H9 (cell line): ENCODE results near the gene CPT2. TPM values are rescaled to one million over a fixed set of nuclear protein-coding genes. Genes with fewer than 3 reads are reported as not detected.

Experiments
- DNase-seq: peaks from one replicate; pipeline ENCODE4 v3.0.0-alpha.2; 2017
- H2AFZ ChIP-seq: one replicate; pipeline ENCODE4 v1.6.1; 2013; ENCODE audit warnings: mild to moderate bottlenecking, low read length, control low read depth, moderate library complexity
- H2AK5ac ChIP-seq: 2 replicates; pipeline ENCODE4 v1.6.1; 2013; ENCODE audit warnings: low read length, control low read depth, mixed read lengths; ENCODE audit not compliant: insufficient read length
- H2BK120ac ChIP-seq: one replicate; pipeline ENCODE4 v1.6.1; 2013; ENCODE audit warnings: low read depth, mild to moderate bottlenecking, low read length, control low read depth, inconsistent platforms; ENCODE audit not compliant: poor library complexity, severe bottlenecking
- H2BK12ac ChIP-seq: 2 replicates; pipeline ENCODE4 v1.6.1; 2013; ENCODE audit warnings: low read length, control low read depth, mixed read lengths, low read depth; ENCODE audit not compliant: insufficient read length
- H2BK15ac ChIP-seq: 2 replicates; pipeline ENCODE4 v1.6.1; 2013; ENCODE audit warnings: low read depth, low read length, control low read depth
- H2BK20ac ChIP-seq: one replicate; pipeline ENCODE4 v1.6.1; 2013; ENCODE audit warnings: low read depth, mild to moderate bottlenecking, low read length, control low read depth, inconsistent platforms; ENCODE audit not compliant: poor library complexity, severe bottlenecking
- H2BK5ac ChIP-seq: 2 replicates; pipeline ENCODE4 v1.6.1; 2013; ENCODE audit warnings: low read length, control low read depth, mixed read lengths; ENCODE audit not compliant: insufficient read length
- H3K14ac ChIP-seq: 2 replicates; pipeline ENCODE4 v1.6.1; 2013; ENCODE audit warnings: low read length, control low read depth; ENCODE audit not compliant: insufficient read depth
- H3K18ac ChIP-seq: 2 replicates; pipeline ENCODE4 v1.6.1; 2013; ENCODE audit warnings: low read depth, mild to moderate bottlenecking, mixed read lengths, low read length, control low read depth; ENCODE audit not compliant: insufficient read length
- H3K23ac ChIP-seq: 2 replicates; pipeline ENCODE4 v1.6.1; 2013; ENCODE audit warnings: low read length, control low read depth, mixed read lengths, low read depth; ENCODE audit not compliant: insufficient read length
- H3K23me2 ChIP-seq: 2 replicates; pipeline ENCODE4 v1.6.1; 2013; ENCODE audit warnings: low read depth, mild to moderate bottlenecking, mixed read lengths, low read length, control low read depth; ENCODE audit not compliant: insufficient read length, poor library complexity, severe bottlenecking
- H3K27ac ChIP-seq: 2 replicates; pipeline ENCODE4 v1.5.1; 2013; ENCODE audit warnings: low read length, control low read depth, mixed read lengths, low read depth; ENCODE audit not compliant: insufficient read length
- H3K27me3 ChIP-seq: 2 replicates; pipeline ENCODE4 v1.6.1; 2013; ENCODE audit warnings: low read length, control low read depth, inconsistent platforms; ENCODE audit not compliant: insufficient read depth
- H3K4ac ChIP-seq: 2 replicates; pipeline ENCODE4 v1.6.1; 2013; ENCODE audit warnings: low read depth, mild to moderate bottlenecking, control low read depth, inconsistent platforms, low read length, moderate library complexity
- H3K4me1 ChIP-seq: 2 replicates; pipeline ENCODE4 v1.6.1; 2013; ENCODE audit warnings: low read length, control low read depth, inconsistent platforms; ENCODE audit not compliant: insufficient read depth
- H3K4me2 ChIP-seq: 2 replicates; pipeline ENCODE4 v1.6.1; 2013; ENCODE audit warnings: low read length, control low read depth, mixed read lengths; ENCODE audit not compliant: insufficient read length, insufficient read depth
- H3K56ac ChIP-seq: 2 replicates; pipeline ENCODE4 v1.6.1; 2013; ENCODE audit warnings: low read depth, mild to moderate bottlenecking, mixed read lengths, low read length, control low read depth; ENCODE audit not compliant: insufficient read length
- H3K79me1 ChIP-seq: 2 replicates; pipeline ENCODE4 v1.6.1; 2013; ENCODE audit warnings: low read depth, mild to moderate bottlenecking, moderate library complexity, low read length, control low read depth, inconsistent platforms; ENCODE audit not compliant: insufficient read depth, poor library complexity, severe bottlenecking
- H3K79me2 ChIP-seq: 2 replicates; pipeline ENCODE4 v1.6.1; 2013; ENCODE audit warnings: low read length, control low read depth, inconsistent platforms; ENCODE audit not compliant: insufficient read depth
- H3K9ac ChIP-seq: 2 replicates; pipeline ENCODE4 v1.6.1; 2013; ENCODE audit warnings: low read length, control low read depth, mixed read lengths; ENCODE audit not compliant: insufficient read length; ENCODE audit errors: extremely low read depth
- H3K9me3 ChIP-seq: one replicate; pipeline ENCODE4 v1.6.1; 2013; ENCODE audit warnings: low read depth, low read length, inconsistent platforms; ENCODE audit not compliant: control insufficient read depth
- H3T11ph ChIP-seq: one replicate; pipeline ENCODE4 v1.6.1; 2013; ENCODE audit warnings: mild to moderate bottlenecking, low read length, control low read depth, inconsistent platforms
- H4K20me1 ChIP-seq: one replicate; pipeline ENCODE4 v1.6.1; 2013; ENCODE audit not compliant: control insufficient read depth, insufficient read length, insufficient read depth
- H4K5ac ChIP-seq: 2 replicates; pipeline ENCODE4 v1.6.1; 2013; ENCODE audit warnings: low read depth, mild to moderate bottlenecking, mixed read lengths, low read length, control low read depth; ENCODE audit not compliant: insufficient read length
- H4K8ac ChIP-seq: replicated peaks from 2 replicates; pipeline ENCODE4 v1.6.1; 2013; ENCODE audit warnings: low read length, control low read depth, mixed read lengths, low read depth; ENCODE audit not compliant: insufficient read length
- H4K91ac ChIP-seq: 2 replicates; pipeline ENCODE4 v1.6.1; 2013; ENCODE audit warnings: low read depth, mild to moderate bottlenecking, moderate library complexity, mixed read lengths, low read length, control low read depth; ENCODE audit not compliant: insufficient read length
- H3K27ac Mint-ChIP-seq, 3 experiments: 2 replicates in 2 of 3; 3 replicates in 1 of 3; pipeline ENCODE4 v1.8.0; 2020 to 2021; ENCODE audit warnings: mixed read lengths in 3 of 3, mild to moderate bottlenecking in 1 of 3, moderate library complexity in 1 of 3
- H3K27me3 Mint-ChIP-seq: 2 replicates; pipeline ENCODE4 v1.8.0; 2021; ENCODE audit warnings: low read depth, mild to moderate bottlenecking, moderate library complexity, mixed read lengths
- H3K36me3 Mint-ChIP-seq, 3 experiments: 2 replicates in 2 of 3; 3 replicates in 1 of 3; pipeline ENCODE4 v1.8.0; 2020 to 2021; ENCODE audit warnings: low read depth in 3 of 3, mixed read lengths in 3 of 3; ENCODE audit not compliant: insufficient read depth in 1 of 3
- H3K4me1 Mint-ChIP-seq, 2 experiments: 2 replicates each; pipeline ENCODE4 v1.8.0; 2020; ENCODE audit warnings: mixed read lengths in 2 of 2
- H3K4me3 Mint-ChIP-seq, 2 experiments: 2 replicates in 1 of 2; 3 replicates in 1 of 2; pipeline ENCODE4 v1.8.0; 2020 to 2021; ENCODE audit warnings: mild to moderate bottlenecking in 2 of 2, mixed read lengths in 2 of 2, moderate library complexity in 1 of 2
- H3K9me3 Mint-ChIP-seq, 2 experiments: 2 replicates in 1 of 2; 3 replicates in 1 of 2; pipeline ENCODE4 v1.8.0; 2020; ENCODE audit warnings: mild to moderate bottlenecking in 2 of 2, mixed read lengths in 2 of 2, moderate library complexity in 1 of 2
- WGBS: extraction: QIAGEN DNeasy Blood & Tissue Kit; methylation state at CpG from one replicate; pipeline ENCODE4 v1.1.7; 2013; ENCODE audit warnings: missing lambda C conversion rate, low lambda C conversion rate, mixed read lengths; ENCODE audit not compliant: insufficient read length; ENCODE audit errors: extremely low coverage; 5-methylcytosine and 5-hydroxymethylcytosine counted together
- total RNA-seq: library from RNA; stranded (reverse); gene quantifications from 2 replicates; pipeline ENCODE4 v1.2.1, GENCODE V29; 2021
- TF ChIP-seq, protein P1 (sequence below): fragments of 200-600 bp; sonication (generic); conservative IDR thresholded peaks from 3 replicates; pipeline ENCODE4 v1.8.0; 2021; ENCODE audit warnings: antibody characterized with exemption, mild to moderate bottlenecking

Gene CPT2
- total RNA-seq, 1 experiment from 2014 or later, result 33.2 TPM

GRCh38 chr1:53158900-53159299 lies 37.7 kb upstream of the CPT2 start:
- Histone ChIP-seq H3K4me2 (no peak overlapping the region), H3K79me1 (no peaks in the 10 kb centered on the region)
- no peak for DNase-seq

More at GRCh38 chr1:53158900-53159299, 37.7 kb upstream of the CPT2 start:
- H3K9ac ChIP-seq, result no peak overlapping the region
- no CpG with 5 or more reads among the region's 1 CpG for WGBS
- Mint-ChIP-seq H3K27me3 (no peaks in the 10 kb centered on the region; the same call in 1 of the 2 replicates), H3K9me3 (no peaks in the 10 kb centered on the region), H3K4me3 (no peak overlapping the region), H3K27ac (no peak overlapping the region), H3K36me3 (no peaks in the 10 kb centered on the region), H3K4me1 (peaks cover 20 to 26% of the 10 kb centered on the region in 2 experiments)
- H3T11ph ChIP-seq, result no peak overlapping the region
- no peak overlapping the region for H2BK15ac ChIP-seq
- H4K20me1 ChIP-seq, result no peaks in the 10 kb centered on the region
- no peak overlapping the region for H4K8ac ChIP-seq
- H3K27me3 ChIP-seq, result no peaks in the 10 kb centered on the region
- no peak overlapping the region for H3K14ac ChIP-seq
- H3K79me2 ChIP-seq, result no peaks in the 10 kb centered on the region
- no peak overlapping the region for H2BK5ac ChIP-seq
- no peak overlapping the region for H3K18ac ChIP-seq
- H3K4ac ChIP-seq, result no peak overlapping the region
- no peaks in the 10 kb centered on the region for H3K23me2 ChIP-seq
- H2AFZ ChIP-seq, result no peak overlapping the region
- H2BK12ac ChIP-seq, result no peak overlapping the region
- H3K9me3 ChIP-seq, result no peaks in the 10 kb centered on the region
- no peak overlapping the region for H4K91ac ChIP-seq
- H3K27ac ChIP-seq, result no peak overlapping the region
- peaks cover 5% of the 10 kb centered on the region; the same call in 1 of the 2 replicates for H3K4me1 ChIP-seq
- H4K5ac ChIP-seq, result no peak overlapping the region
- no peak overlapping the region for H3K56ac ChIP-seq
- no peak overlapping the region for H2AK5ac ChIP-seq
- H2BK20ac ChIP-seq, result no peak overlapping the region
- no peak overlapping the region for H3K23ac ChIP-seq
- no peak overlapping the region for H2BK120ac ChIP-seq
- TF ChIP-seq, protein P1, sequence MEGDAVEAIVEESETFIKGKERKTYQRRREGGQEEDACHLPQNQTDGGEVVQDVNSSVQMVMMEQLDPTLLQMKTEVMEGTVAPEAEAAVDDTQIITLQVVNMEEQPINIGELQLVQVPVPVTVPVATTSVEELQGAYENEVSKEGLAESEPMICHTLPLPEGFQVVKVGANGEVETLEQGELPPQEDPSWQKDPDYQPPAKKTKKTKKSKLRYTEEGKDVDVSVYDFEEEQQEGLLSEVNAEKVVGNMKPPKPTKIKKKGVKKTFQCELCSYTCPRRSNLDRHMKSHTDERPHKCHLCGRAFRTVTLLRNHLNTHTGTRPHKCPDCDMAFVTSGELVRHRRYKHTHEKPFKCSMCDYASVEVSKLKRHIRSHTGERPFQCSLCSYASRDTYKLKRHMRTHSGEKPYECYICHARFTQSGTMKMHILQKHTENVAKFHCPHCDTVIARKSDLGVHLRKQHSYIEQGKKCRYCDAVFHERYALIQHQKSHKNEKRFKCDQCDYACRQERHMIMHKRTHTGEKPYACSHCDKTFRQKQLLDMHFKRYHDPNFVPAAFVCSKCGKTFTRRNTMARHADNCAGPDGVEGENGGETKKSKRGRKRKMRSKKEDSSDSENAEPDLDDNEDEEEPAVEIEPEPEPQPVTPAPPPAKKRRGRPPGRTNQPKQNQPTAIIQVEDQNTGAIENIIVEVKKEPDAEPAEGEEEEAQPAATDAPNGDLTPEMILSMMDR, result no peak
